ENCODE data around the gene POU2AF1.

Gene POU2AF1

GRCh38 chr11:111349191-111349695 lies 29.8 kb downstream of the POU2AF1 start:
- Histone ChIP-seq H3K9me2 (replicated peaks; ENCODE audit: insufficient read depth, low read length) (no peaks in the 10 kb centered on the region), H3K4me1 (ENCODE audit: low read length) (no peaks in the 10 kb centered on the region), H2AFZ (ENCODE audit: low read length) (no peak overlapping the region), H3K4me3 (ENCODE audit: low read length) (no peak overlapping the region), H3K27ac (ENCODE audit: low read length) (no peak overlapping the region), H3K4me2 (ENCODE audit: low read depth, low read length) (no peak overlapping the region), H4K20me1 (ENCODE audit: insufficient read depth, low read length) (no peaks in the 10 kb centered on the region), H3K9ac (ENCODE audit: low read length) (no peak overlapping the region), H3K27me3 (replicated peaks; ENCODE audit: insufficient read depth, low read length) (no peaks in the 10 kb centered on the region), H3K36me3 (replicated peaks; ENCODE audit: insufficient read depth, low read length) (peaks cover 9% of the 10 kb centered on the region; the same call in 1 of the 2 replicates), H3F3A (ENCODE audit: insufficient read depth, low read length) (peaks cover 35% of the 10 kb centered on the region), H3K9me3 (replicated peaks; ENCODE audit: insufficient read depth, low read length) (no peaks in the 10 kb centered on the region), H3K79me2 (ENCODE audit: low read length) (no peaks in the 10 kb centered on the region)
- no peak for DNase-seq
- TF ChIP-seq EZH2 (optimal IDR thresholded peaks at IDR 0.05; ENCODE audit: low read depth, low read length) (no peak), CTCF (IDR thresholded peaks at IDR 0.05; ENCODE audit: low read length) (no peak), EZH2phosphoT487 (IDR thresholded peaks at IDR 0.05; ENCODE audit: low read length) (no peak)

- no peak for DNase-seq
- peaks cover 30% of the 10 kb centered on the region for H3F3A ChIP-seq (ENCODE audit: insufficient read depth, low read length)
- H3K9me3 ChIP-seq (replicated peaks; ENCODE audit: insufficient read depth, low read length) = no peaks in the 10 kb centered on the region
- no peak overlapping the region for H3K27ac ChIP-seq (ENCODE audit: low read length)
- no peaks in the 10 kb centered on the region for H3K4me1 ChIP-seq (ENCODE audit: low read length)
- H4K20me1 ChIP-seq (ENCODE audit: insufficient read depth, low read length) = no peaks in the 10 kb centered on the region
- no peaks in the 10 kb centered on the region for H3K9me2 ChIP-seq (replicated peaks; ENCODE audit: insufficient read depth, low read length)
- no peak overlapping the region for H2AFZ ChIP-seq (ENCODE audit: low read length)
- no peak for TF ChIP-seq EZH2phosphoT487 (IDR thresholded peaks at IDR 0.05; ENCODE audit: low read length)
- no peak for TF ChIP-seq EZH2 (optimal IDR thresholded peaks at IDR 0.05; ENCODE audit: low read depth, low read length)
- no peak for TF ChIP-seq CTCF (IDR thresholded peaks at IDR 0.05; ENCODE audit: low read length)
- H3K36me3 ChIP-seq (replicated peaks; ENCODE audit: insufficient read depth, low read length) = 0 out of 2 replicates have a peak, but pooled peaks cover 4% of the 10 kb centered on the region
- no peaks in the 10 kb centered on the region for H3K79me2 ChIP-seq (ENCODE audit: low read length)
- H3K4me2 ChIP-seq (ENCODE audit: low read depth, low read length) = no peak overlapping the region
- no peak overlapping the region for H3K9ac ChIP-seq (ENCODE audit: low read length)
- no peak overlapping the region for H3K4me3 ChIP-seq (ENCODE audit: low read length)
- no peaks in the 10 kb centered on the region for H3K27me3 ChIP-seq (replicated peaks; ENCODE audit: insufficient read depth, low read length)
These were observed 30.9 kb downstream of the POU2AF1 start for GRCh38 chr11:111348147-111348546.

GRCh38 chr11:111347723-111348115 lies 31.4 kb downstream of the POU2AF1 start:
- H3K79me2 ChIP-seq (ENCODE audit: low read length) = no peaks in the 10 kb centered on the region
- no peaks in the 10 kb centered on the region for H4K20me1 ChIP-seq (ENCODE audit: insufficient read depth, low read length)
- no peak overlapping the region for H3K27ac ChIP-seq (ENCODE audit: low read length)
- peaks cover 30% of the 10 kb centered on the region for H3F3A ChIP-seq (ENCODE audit: insufficient read depth, low read length)
- TF ChIP-seq EZH2phosphoT487 (IDR thresholded peaks at IDR 0.05; ENCODE audit: low read length) (no peak), CTCF (IDR thresholded peaks at IDR 0.05; ENCODE audit: low read length) (no peak), EZH2 (optimal IDR thresholded peaks at IDR 0.05; ENCODE audit: low read depth, low read length) (no peak)
- H3K27me3 ChIP-seq (replicated peaks; ENCODE audit: insufficient read depth, low read length) = no peaks in the 10 kb centered on the region
- no peaks in the 10 kb centered on the region for H3K9me2 ChIP-seq (replicated peaks; ENCODE audit: insufficient read depth, low read length)
- H3K4me2 ChIP-seq (ENCODE audit: low read depth, low read length) = no peak overlapping the region
- H2AFZ ChIP-seq (ENCODE audit: low read length) = no peak overlapping the region
- DNase-seq = no peak
- no peaks in the 10 kb centered on the region for H3K9me3 ChIP-seq (replicated peaks; ENCODE audit: insufficient read depth, low read length)
- 0 out of 2 replicates have a peak, but pooled peaks cover 4% of the 10 kb centered on the region for H3K36me3 ChIP-seq (replicated peaks; ENCODE audit: insufficient read depth, low read length)
- no peaks in the 10 kb centered on the region for H3K4me1 ChIP-seq (ENCODE audit: low read length)
- no peak overlapping the region for H3K4me3 ChIP-seq (ENCODE audit: low read length)
- no peak overlapping the region for H3K9ac ChIP-seq (ENCODE audit: low read length)

Data from MM.1S (cell line).